Measurements from ENCODE around the gene ZDHHC11B.
"Not testable (repeated sequence)": the region's sequence is repeated elsewhere in the genome, so short reads cannot be mapped to it uniquely, and the experiment has no call there.

Gene ZDHHC11B

GRCh38 chr5:691817-692528 lies 92.6 kb downstream of the ZDHHC11B start:
- no peak for FAIRE-seq
- no peak for DNase-seq (ENCODE audit: insufficient read length, low spot score)

GRCh38 chr5:691049-691448 lies 93.5 kb downstream of the ZDHHC11B start:
- not testable (repeated sequence) for FAIRE-seq; DNase-seq (ENCODE audit: insufficient read length, low spot score)

GRCh38 chr5:690293-690692 lies 94.2 kb downstream of the ZDHHC11B start:
- DNase-seq (ENCODE audit: insufficient read length, low spot score); FAIRE-seq: not testable (repeated sequence)

GRCh38 chr5:688348-689010 lies 96.0 kb downstream of the ZDHHC11B start:
- DNase-seq (ENCODE audit: insufficient read length, low spot score); FAIRE-seq: not testable (repeated sequence)

GRCh38 chr5:686936-687335 lies 97.6 kb downstream of the ZDHHC11B start:
- not testable (repeated sequence) for DNase-seq (ENCODE audit: insufficient read length, low spot score); FAIRE-seq

- not testable (repeated sequence) for FAIRE-seq; DNase-seq (ENCODE audit: insufficient read length, low spot score)
These were observed 98.4 kb downstream of the ZDHHC11B start for GRCh38 chr5:686172-686523.

- DNase-seq (ENCODE audit: insufficient read length, low spot score) (no peak), FAIRE-seq (no peak)
These were observed 99.0 kb downstream of the ZDHHC11B start for GRCh38 chr5:685262-686171.

GRCh38 chr5:684751-685216 lies 99.7 kb downstream of the ZDHHC11B start:
- DNase-seq (ENCODE audit: insufficient read length, low spot score): no peak

GRCh38 chr5:683551-684481 lies 100.7 kb downstream of the ZDHHC11B start:
- DNase-seq (ENCODE audit: insufficient read length, low spot score) (no peak), FAIRE-seq (no peak)

More at GRCh38 chr5:684751-685216, 99.7 kb downstream of the ZDHHC11B start:
- FAIRE-seq: no peak

- FAIRE-seq: not testable (repeated sequence)
These were observed 101.7 kb downstream of the ZDHHC11B start for GRCh38 chr5:682651-683358.

GRCh38 chr5:682216-682615 lies 102.3 kb downstream of the ZDHHC11B start:
- DNase-seq (ENCODE audit: insufficient read length, low spot score); FAIRE-seq: not testable (repeated sequence)

More at GRCh38 chr5:682651-683358, 101.7 kb downstream of the ZDHHC11B start:
- not testable (repeated sequence) for DNase-seq (ENCODE audit: insufficient read length, low spot score)

- DNase-seq (ENCODE audit: insufficient read length, low spot score); FAIRE-seq: not testable (repeated sequence)
These were observed 103.0 kb downstream of the ZDHHC11B start for GRCh38 chr5:681317-682191.

GRCh38 chr5:680836-681235 lies 103.7 kb downstream of the ZDHHC11B start:
- not testable (repeated sequence) for DNase-seq (ENCODE audit: insufficient read length, low spot score); FAIRE-seq

GRCh38 chr5:680118-680795 lies 104.3 kb downstream of the ZDHHC11B start:
- not testable (repeated sequence) for FAIRE-seq

GRCh38 chr5:679166-679895 lies 105.2 kb downstream of the ZDHHC11B start:
- DNase-seq (ENCODE audit: insufficient read length, low spot score); FAIRE-seq: not testable (repeated sequence)

More at GRCh38 chr5:680118-680795, 104.3 kb downstream of the ZDHHC11B start:
- DNase-seq (ENCODE audit: insufficient read length, low spot score): not testable (repeated sequence)

GRCh38 chr5:678521-678920 lies 106.0 kb downstream of the ZDHHC11B start:
- FAIRE-seq; DNase-seq (ENCODE audit: insufficient read length, low spot score): not testable (repeated sequence)

All from GM19239 (cell line).